ENCODE data around the gene OR5H2. TPM values are rescaled to one million over a fixed set of nuclear protein-coding genes. Genes with fewer than 3 reads are reported as not detected.

OR5H2 gene
- not detected in 2 replicates for total RNA-seq

GRCh38 chr3:98282205-98282604, at the start of gene OR5H2:
Gene OR5H2 (plus strand): TSS chr3:98282505. CDS start chr3:98282903, 398 bp downstream.

GRCh38 chr3:98263944-98264343, 18.4 kb upstream of the OR5H2 start, which contains the start of gene OR5H6:
Gene OR5H6 (plus strand): TSS chr3:98264244. CDS start chr3:98264333, 89 bp downstream.

Other genes starting within 250 kb of the OR5H2 start
- not detected in 2 replicates for gene GABRR3, start 247.2 kb upstream of the OR5H2 start, total RNA-seq
- gene OR5AC2, start 195.3 kb upstream of the OR5H2 start, total RNA-seq = not detected in 2 replicates
- not detected in 2 replicates for gene OR5H1, start 151.8 kb upstream of the OR5H2 start, total RNA-seq
- gene OR5H14, start 135.0 kb upstream of the OR5H2 start, total RNA-seq = not detected in 2 replicates
- gene OR5H15, start 115.8 kb upstream of the OR5H2 start, total RNA-seq = not detected in 2 replicates
- gene OR5H6, start 18.3 kb upstream of the OR5H2 start, total RNA-seq = not detected in 2 replicates
- not detected in 2 replicates for gene OR5K4, start 71.3 kb downstream of the OR5H2 start, total RNA-seq
- not detected in 2 replicates for gene OR5K3, start 108.2 kb downstream of the OR5H2 start, total RNA-seq
- gene OR5K1, start 180.7 kb downstream of the OR5H2 start, total RNA-seq = not detected in 2 replicates
- gene OR5K2, start 215.2 kb downstream of the OR5H2 start, total RNA-seq = not detected in 2 replicates
- gene CLDND1, start 240.4 kb downstream of the OR5H2 start, total RNA-seq = 74.2 and 124 TPM in 2 replicates
- gene GPR15, start 249.5 kb downstream of the OR5H2 start, total RNA-seq = not detected in 2 replicates

All from endothelial cell of coronary artery (primary cell).